CD4-positive, alpha-beta T cell treated with Interleukin-10 for 1 hour (primary cell): ENCODE results near the gene LGR6.
"Not testable (repeated sequence)": the region's sequence is repeated elsewhere in the genome, so short reads cannot be mapped to it uniquely, and the experiment has no call there.

Experiments used
- DNase-seq: peaks from one replicate; pipeline ENCODE4 v3.0.0-alpha.2; 2020

The LGR6 gene

GRCh38 chr1:202224453-202224852, 30.9 kb downstream of the LGR6 start:
- no peak for DNase-seq

- no peak for DNase-seq
Measured at GRCh38 chr1:202225131-202225530, 31.5 kb downstream of the LGR6 start.

GRCh38 chr1:202227053-202227672, 33.6 kb downstream of the LGR6 start:
- DNase-seq, result no peak

- DNase-seq, result no peak
Measured at GRCh38 chr1:202227997-202228401, 34.4 kb downstream of the LGR6 start.

GRCh38 chr1:202228484-202229122, 35.0 kb downstream of the LGR6 start:
- no peak for DNase-seq

- DNase-seq, result no peak
Measured at GRCh38 chr1:202229376-202229775, 35.8 kb downstream of the LGR6 start.

- no peak for DNase-seq
Measured at GRCh38 chr1:202230061-202230938, 36.7 kb downstream of the LGR6 start.

- no peak for DNase-seq
Measured at GRCh38 chr1:202230939-202231645, 37.5 kb downstream of the LGR6 start.

- no peak for DNase-seq
Measured at GRCh38 chr1:202233171-202233570, 39.6 kb downstream of the LGR6 start.

GRCh38 chr1:202233804-202234203, 40.2 kb downstream of the LGR6 start:
- DNase-seq, result no peak

GRCh38 chr1:202234331-202235002, 40.9 kb downstream of the LGR6 start:
- no peak for DNase-seq

GRCh38 chr1:202235003-202235660, 41.5 kb downstream of the LGR6 start:
- DNase-seq, result no peak

- peak; percentile 66 for DNase-seq
Measured at GRCh38 chr1:202235856-202236837, 42.5 kb downstream of the LGR6 start.

- DNase-seq, result peak; percentile 16
Measured at GRCh38 chr1:202237052-202237451, 43.5 kb downstream of the LGR6 start.

GRCh38 chr1:202238914-202239313, 45.3 kb downstream of the LGR6 start:
- no peak for DNase-seq

GRCh38 chr1:202240226-202240625, 46.6 kb downstream of the LGR6 start:
- not testable (repeated sequence) for DNase-seq

- DNase-seq, result no peak
Measured at GRCh38 chr1:202240956-202241355, 47.4 kb downstream of the LGR6 start.

- DNase-seq, result no peak
Measured at GRCh38 chr1:202241376-202242079, 47.9 kb downstream of the LGR6 start.

GRCh38 chr1:202242080-202242419, 48.5 kb downstream of the LGR6 start:
- no peak for DNase-seq

- DNase-seq, result no peak
Measured at GRCh38 chr1:202243006-202243405, 49.4 kb downstream of the LGR6 start.
